Activated T-cell treated with anti-CD3 and anti-CD28 coated beads for 48 hours (primary cell): Measurements from ENCODE around the gene STK17A.
A peak's percentile ranks its signal among the peaks of the same experiment; 100 is the strongest.

Source experiments
- DNase-seq: peaks from one replicate; pipeline ENCODE4 v3.0.0-alpha.2; 2020; ENCODE audit warnings: low read depth

The STK17A gene

DNA sequence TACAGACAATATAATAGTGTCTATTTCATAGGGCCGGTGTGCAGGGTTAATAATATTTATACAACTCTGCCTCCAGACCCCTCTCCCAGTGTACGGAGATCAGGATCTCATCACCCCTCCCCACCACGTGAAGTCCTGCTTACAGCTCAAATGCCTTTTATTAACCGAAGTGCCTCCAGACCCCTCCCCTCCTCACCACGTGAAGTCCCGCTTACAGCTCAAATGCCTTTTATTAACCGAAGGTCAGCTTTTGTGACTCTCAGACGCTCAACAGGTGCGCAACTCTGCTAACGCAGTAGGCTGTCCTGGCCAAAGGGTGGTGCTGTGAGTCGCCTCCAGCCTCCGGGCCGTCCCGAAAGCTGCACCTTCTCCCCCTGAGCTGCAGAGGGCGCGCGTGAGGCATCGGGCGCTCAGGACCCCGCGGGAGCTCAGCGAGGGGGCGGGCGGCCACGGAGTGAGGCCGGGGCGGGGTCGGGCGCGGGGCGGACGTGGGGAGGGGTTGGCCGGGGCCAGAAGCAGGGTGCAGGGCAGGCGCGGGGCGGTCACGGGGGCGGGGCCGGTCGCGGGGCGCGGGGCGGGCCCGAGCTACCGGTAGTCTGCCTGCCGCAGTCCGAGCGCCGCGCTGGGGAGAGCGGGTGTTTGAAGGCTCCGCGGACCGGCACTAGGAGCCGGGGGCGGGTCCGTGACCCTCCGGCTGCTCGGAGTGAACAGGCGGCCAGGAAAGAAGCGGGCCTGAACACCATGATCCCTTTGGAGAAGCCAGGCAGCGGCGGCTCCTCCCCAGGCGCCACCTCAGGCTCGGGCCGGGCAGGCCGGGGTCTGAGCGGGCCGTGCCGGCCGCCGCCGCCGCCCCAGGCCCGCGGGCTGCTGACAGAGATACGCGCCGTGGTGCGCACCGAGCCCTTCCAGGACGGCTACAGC lies at the start of gene STK17A:
Gene STK17A, plus strand, starts transcription at position 606 of the 921 bp plus-strand sequence. Its CDS starts 136 bp downstream, at position 742.
- DNase-seq: peak; percentile 93

DNA sequence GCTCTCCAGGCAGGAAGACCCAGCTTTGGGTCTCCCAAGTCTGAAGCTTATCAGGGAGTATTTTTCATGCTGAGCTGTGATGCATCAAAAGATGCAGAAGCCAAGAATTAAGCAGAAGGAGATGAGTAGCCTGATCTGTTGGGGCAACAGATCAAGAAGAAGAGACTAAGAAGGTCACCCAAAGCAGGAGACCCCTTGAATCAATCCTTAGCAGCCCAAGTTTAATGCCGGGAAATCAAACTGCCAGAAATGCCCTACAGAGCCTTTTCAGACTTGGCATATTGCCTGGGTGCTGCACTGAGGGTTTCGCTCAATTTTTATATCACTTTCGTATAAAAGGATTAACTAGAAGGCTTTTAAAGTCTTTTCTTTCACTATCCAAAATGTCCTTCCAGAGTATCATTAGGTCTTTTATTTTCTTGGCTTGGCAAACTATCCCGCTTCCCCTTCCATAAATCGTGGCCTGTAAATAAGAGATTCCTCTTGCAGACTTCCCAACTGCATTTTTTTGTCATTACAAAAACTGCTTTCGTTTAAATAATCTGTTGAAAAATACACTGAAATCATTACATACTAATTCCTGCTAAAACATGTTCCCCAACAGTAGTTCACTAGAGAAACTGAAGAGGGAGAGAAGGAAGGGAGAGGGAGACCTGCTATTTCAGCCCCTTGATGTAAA lies 49.0 kb upstream of the STK17A start:
- no peak for DNase-seq

DNA sequence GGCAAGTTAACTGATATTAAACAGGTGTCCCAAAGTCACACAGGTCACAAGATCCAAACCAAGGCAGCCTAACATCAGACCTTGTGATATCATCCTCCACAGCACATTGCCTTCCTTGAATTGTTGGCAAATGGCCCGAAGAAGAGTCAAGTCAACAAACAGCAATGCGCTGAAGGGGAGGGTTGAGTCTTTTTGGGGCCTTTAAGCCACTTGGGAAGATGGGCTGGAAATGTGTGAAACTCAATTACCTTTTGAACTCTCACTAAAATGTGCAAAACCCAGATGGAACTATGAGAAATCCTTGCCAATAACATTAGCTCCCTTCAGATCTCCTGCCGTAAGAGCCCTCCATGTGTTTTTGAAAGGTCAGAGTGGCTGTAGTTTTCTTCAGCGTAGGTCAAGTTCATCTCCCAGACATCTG lies 47.9 kb upstream of the STK17A start:
- no peak for DNase-seq

DNA sequence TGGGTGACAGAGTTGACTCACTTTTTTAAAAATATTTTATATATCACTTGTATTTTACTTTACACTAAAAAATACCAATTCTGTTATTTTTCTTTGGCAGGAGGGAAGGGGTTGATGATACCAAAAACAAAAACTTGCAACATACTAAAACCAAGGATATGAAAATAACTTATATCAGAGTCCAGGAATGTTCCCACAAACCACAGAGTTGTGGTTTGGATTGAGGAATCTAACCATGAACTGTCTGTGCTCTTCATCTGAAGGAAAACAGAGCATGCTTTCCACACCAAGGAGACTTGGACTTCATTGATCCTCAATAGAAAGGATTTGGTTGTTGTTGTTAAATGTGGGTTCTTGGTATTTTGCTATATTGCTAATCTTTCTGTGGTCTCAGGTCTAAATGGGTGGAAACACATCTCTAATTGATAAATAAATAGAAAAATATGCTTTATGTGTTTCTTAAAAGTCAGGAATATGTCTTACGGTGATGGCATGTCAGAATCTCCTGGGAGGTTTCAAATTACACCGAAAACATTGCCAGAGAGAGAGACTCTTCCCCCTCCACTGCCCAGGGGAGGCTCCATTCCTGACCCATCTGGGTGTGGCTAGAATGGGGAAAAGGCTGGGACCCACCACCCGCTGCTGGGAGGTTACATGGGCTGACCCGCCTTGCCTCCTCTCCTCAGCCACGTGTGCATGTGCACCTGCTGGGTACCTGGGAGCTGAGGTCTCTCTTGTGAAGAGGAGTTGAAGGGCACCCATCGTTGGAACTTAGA lies 46.9 kb upstream of the STK17A start:
- no peak for DNase-seq

DNA sequence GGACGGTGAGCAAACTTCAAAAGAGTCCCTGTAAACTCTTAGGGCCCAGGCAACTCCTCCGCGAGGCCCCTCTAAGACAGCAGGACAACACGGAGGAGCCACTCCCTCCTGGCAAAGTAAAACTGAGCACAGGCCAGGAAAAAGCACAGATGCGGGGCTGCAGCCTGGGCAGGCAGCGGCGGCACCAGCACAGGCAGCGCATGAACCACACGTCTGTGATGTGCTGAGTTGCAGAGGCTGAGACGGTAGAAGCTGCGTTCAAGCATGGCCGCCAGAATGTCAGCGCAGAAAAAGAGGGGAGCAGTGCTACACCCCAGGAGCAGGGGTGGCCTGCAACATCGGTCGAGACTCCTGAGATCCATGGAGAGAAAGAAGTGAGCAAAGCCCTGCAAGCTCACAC lies 46.1 kb upstream of the STK17A start:
- no peak for DNase-seq

DNA sequence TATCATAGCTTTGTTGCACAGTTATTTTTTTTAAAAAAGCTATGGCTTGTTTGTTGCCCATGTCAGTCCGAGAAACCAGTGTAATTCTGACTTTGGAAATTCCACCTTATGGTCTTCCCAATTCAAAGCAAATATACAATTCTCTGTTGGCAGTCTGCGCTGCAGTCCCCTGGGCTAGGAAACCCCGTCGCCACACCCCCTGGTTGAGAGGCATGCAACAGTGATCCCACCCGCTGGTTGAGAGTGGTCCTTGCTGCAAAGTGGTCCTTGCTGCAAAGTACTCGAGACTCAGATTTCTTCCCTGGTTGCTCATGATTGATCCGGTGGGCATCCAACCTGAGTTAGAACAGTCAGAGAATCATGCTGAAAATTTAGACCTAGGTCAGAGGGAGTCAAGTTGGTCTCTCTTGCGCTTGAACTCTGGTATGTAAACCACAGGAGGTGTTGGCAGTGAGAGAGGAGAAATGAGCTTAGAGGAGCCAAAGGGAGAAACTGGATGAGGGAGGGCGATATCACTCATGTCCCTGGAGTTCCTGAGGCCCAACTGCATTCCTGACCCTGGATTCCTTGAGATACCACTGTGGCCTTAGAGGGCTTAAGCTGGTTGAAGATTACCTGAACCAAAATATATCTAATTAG lies 45.0 kb upstream of the STK17A start:
- DNase-seq: no peak

DNA sequence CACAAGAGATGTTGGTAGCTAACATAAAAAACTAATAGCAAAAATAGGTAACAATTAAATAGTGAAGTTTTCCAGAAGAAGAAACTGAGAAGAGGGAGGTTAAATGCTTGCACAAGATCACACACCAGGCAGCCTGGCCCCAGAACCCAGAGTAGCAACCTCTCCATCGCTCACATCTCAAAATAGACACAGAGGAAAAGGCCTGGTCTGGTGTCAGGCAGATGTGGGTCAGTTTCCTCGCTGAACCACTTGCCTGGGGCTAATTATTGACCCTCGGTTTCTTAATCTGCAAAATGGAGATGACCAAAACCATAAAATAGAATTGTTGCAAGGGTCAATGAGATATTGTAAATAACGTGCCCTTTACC lies 44.5 kb upstream of the STK17A start:
- no peak for DNase-seq

DNA sequence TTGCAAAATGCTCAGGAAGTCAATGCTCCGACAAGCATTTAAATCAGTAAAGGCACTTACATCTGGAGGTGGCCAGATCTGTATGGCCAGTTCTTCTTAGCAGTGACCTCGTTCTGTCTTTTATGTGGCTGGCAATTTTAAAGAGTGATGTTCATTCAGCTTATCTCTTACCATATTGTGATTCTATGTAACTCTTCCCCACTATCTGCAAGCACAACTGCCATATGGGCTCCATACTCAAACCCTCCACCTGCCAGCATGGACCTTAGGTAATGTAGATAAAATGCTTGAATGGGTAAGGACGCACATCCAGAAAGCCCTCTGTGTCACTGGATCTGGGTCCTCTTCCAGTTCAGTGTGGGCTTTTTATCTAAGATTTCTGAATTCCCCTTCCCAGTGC lies 42.4 kb upstream of the STK17A start:
- no peak for DNase-seq

DNA sequence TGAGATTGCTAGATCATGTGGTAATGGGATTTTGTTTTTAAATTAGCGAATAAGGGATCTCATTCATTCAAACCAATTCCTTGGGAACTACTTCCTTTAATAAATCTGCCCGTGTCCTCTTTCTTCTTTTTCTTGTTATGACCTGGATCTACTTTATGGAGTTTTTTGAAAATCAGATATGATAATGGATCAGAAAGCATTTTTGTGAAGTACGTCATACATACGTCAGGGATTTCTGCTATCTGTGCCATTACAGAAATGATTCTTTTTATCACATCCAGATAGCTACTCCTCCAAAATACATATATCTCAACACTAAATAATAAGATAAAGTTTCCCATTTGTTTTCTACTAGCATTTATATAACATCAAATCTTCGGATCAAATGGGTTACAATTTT lies 40.2 kb upstream of the STK17A start:
- DNase-seq: no peak

DNA sequence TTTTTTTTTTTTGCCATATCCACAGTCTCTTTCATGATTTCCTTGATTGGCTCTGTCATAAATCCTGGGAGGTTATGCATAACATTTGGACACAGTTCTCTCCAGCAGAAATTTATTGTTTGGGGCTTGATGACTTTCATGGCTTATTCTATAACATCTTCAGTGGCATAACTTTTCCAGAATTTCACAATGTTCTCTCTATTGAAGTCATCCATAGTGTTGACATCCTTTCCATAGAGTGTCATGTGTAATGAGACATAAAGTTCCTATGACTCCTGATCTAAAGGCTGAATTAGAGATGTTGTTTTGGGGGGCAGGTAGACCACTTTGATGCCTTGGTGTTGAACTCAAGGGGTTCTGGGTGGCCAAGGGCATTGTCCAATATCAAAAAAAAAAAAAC lies 36.7 kb upstream of the STK17A start:
- DNase-seq: no peak

DNA sequence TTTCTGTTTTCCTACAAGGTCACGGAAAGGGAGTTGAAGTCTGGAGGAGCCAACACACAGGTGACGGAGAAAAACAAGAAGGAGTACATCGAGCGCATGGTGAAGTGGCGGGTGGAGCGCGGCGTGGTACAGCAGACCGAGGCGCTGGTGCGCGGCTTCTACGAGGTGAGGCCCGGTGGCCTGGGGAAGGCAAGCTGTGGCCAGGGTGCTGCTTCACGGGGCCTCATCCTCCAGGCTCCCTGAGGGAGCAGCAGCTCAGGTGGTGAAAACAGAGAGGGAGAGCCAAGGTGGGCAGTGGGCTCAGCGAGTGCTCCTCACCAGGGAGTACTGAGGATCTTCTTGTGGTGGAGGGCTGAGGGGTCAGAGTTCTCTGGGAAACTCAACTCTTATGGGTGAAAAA lies 32.5 kb upstream of the STK17A start:
- no peak for DNase-seq

DNA sequence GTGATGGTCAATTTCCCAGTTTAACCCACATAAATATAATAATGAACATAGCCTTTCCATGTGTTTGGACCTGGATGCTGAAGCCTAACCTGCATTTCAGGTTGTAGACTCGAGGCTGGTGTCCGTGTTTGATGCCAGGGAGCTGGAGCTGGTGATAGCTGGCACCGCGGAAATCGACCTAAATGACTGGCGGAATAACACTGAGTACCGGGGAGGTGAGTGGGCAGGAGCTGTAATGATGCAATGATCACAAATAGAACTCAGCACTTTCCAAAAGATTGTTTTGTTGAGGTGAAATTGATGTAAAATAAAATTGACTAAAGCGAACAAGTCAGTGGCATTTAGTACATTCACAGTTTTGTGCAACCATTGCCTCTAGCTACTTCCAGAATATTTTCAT lies 30.8 kb upstream of the STK17A start:
- no peak for DNase-seq

DNA sequence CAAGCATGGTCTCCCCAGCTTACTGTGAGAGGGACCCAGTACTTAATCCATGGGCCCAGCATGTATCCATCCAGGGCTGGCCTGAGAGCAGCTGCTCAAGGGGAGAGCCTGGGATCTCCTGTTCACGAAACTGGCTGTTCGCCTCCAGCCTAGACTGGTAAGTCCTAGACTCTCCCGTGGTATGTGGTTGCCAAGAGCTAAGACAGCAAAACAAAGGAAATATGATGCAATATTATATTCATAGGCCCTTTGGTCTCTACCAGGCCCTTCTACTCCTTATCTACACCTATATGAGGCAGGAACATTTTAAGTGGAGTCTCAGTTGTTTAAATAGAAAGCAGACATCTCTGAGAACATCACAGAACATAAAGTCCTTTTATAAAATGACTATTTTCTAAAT lies 28.9 kb upstream of the STK17A start:
- no peak for DNase-seq

DNA sequence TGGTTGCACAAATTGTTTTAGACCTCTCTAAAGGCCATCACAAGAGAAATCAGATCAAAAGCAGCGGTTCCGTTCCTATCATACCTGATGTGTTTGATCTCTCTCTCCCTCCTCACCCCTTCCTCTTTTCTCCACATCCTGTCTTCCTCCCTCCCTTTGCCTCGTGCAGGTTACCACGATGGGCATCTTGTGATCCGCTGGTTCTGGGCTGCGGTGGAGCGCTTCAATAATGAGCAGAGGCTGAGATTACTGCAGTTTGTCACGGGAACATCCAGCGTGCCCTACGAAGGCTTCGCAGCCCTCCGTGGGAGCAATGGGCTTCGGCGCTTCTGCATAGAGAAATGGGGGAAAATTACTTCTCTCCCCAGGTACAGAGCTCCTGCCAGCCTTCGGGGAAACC lies 28.5 kb upstream of the STK17A start:
- DNase-seq: no peak

DNA sequence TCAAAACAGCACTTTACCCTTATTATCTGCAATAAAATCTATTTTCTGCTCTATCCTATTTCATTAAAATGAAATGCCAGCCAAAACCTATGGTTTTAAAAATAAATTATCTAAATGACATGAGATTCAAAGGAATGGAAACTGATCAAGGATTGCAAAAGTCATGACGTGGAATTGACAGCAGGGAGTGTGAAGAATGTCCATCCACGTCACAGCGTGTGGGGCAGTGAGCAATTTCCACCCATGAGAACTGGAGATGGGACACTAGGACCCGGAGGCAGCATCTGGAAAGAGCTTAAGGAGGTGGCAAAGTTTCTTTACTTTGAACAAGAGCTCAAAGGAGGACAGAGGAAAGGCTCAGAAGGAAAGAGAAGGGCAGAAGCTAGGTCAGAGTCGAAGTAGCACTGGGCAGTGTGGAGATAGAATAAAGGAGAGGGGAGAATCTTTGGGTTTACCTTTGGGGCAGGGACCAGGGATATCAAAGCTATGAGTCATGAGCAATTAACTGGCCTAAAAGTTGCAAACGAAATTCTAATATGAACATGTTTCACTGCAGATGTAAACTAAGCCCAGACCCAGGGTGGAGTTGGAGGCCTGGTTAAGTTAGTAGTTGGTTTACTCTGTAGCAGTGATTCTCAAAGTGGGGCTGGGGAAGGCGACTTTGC lies 24.9 kb upstream of the STK17A start:
- DNase-seq: no peak

DNA sequence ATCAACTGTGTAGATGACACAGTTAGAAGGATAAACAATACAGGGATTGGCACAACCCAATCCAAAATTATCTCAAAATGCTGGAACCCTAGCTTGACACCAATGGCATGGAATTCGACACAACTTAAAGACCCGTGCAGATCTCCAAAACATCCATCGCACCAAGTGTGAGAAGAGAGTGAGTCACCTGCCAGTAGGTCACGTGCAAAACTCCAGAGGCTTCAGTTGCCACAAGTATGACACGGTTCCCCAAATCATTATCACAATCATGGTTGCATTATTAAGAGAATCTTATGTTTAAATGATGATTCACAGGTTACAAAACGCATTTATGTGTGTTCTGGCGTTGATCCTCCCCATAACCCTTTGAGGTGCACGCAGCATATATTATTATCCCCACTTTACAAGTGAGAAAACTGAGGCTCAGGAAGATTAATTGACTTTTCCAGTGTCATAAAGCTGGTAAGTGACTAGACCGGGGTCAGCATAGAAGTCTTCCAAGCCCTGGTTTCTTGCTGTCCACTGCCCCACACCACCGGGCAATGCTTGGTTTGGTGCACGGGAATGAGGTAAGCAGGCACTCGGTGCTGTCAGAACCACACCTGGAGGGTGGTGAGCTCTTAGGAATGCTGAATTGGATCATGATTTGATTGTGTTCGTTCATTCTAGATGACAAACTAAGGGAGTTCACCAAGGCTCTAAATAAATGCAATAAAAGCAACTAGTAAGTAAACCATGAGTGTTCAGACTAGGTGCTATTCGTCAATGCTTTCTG lies 23.6 kb upstream of the STK17A start:
- no peak for DNase-seq

DNA sequence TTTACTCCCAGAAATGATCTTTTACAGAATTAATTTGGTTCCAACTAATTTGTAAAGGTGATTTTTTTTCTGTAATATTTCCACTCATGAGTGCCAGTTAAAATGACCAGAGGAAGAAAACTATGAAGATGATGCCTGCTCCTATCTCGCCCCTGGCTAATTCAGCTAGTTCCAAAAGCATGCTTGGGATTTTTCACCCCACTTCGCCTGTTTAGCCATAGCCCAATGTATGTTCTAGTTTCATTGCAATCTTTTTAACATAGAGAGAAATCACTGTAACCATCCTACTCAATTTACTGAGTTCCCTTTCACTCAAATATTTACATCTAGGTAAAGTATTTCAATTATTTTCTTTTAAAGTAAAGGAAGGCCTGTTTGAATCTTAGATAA lies 23.0 kb upstream of the STK17A start:
- no peak for DNase-seq

DNA sequence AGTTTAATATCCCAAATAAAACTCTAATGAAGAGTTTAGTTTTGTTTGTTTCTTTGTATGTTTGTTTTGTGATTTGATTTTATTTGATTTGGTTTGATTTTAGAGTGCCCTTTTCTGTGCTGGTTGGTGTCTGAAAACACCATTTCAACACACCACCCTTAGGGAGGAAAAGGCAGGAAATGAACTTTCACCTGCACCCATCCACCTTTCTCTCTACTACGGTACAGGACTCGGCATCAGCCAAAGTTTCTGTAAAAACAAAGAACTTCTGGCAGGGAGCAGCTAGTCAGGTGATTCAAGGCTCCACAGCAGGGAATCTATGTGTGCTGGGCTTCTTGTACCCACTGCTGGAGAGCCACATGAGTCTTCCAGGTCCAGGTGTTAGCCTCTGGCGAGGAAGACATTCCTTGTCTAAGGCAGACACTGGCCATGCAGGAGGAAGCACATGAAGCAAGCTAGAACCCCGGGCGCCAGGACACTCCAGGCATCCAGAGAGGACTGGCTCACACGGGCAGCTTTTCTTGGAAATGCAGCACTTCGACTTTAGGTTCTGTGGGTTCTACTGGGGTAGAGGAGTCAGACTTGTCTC lies 22.1 kb upstream of the STK17A start:
- DNase-seq: no peak

DNA sequence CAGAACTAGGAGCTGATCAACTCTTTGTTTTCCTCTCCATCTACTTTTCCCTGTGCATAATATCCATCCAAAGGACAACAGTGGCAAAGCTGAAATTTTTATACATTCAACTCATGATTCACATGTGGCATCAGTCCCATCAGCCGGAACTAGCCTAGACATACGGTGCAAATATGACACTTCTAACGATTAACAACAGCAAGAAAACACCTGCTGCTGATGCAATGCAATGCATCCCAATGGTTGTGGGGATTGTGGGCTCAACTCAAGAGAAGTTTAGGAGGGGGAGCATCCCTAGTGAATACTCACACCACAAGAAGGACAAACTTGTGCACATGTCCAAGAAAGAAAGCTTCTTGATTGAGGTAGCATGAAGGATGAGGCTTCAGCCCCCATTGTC lies 20.5 kb upstream of the STK17A start:
- DNase-seq: no peak

DNA sequence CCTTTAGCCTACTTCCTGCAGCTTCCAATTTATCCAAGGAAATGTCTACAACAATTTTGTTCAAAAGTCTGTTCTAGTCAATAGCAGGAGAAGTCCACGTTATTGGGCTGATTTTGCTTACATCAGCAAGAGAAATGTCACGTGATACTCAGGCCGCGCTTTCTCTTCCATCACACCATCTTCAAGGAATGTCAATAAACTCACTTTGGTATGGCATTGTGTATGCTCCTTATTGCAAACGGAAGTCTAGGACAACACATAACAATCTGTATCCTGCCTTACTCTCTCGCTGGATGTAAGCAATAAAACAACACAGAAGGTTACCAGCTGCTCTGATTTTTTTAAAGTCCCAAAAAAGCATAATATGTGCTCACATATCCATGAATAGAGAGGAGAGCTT lies 17.1 kb upstream of the STK17A start:
- no peak for DNase-seq

DNA sequence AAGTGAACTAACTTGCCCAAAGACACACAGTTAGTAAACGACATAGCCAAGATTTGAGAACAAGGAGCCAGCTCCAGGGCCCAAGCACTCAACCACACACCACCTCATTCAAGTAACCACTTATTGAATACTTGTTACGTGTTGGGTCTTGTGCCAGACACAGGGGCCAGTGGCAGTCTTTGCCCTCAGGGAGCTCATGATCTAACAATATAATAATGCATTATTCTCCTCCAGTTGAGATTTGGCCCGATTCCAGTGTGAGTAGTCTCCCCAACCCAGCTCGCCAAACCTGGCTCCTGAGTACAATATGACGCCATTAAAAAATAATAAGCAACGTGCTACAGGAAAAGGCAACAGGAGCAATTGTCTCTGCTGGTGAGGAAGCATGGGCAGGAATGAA lies 14.4 kb upstream of the STK17A start:
- DNase-seq: no peak
